Activated CD8-positive, alpha-beta memory T cell treated with anti-CD3 and anti-CD28 coated beads, Interleukin-2, amount 50 U/mL, for 24 hours (primary cell): ENCODE measurements around the gene RPS28.
"Not testable (repeated sequence)": the region's sequence is repeated elsewhere in the genome, so short reads cannot be mapped to it uniquely, and the experiment has no call there.

Experiments used
- DNase-seq: peaks from one replicate; pipeline ENCODE4 v3.0.0-alpha.2; 2020; ENCODE audit errors: extremely low read depth

Gene RPS28

GRCh38 chr19:8320564-8321066 lies 681 bp upstream of the RPS28 start:
- no peak for DNase-seq

DNA sequence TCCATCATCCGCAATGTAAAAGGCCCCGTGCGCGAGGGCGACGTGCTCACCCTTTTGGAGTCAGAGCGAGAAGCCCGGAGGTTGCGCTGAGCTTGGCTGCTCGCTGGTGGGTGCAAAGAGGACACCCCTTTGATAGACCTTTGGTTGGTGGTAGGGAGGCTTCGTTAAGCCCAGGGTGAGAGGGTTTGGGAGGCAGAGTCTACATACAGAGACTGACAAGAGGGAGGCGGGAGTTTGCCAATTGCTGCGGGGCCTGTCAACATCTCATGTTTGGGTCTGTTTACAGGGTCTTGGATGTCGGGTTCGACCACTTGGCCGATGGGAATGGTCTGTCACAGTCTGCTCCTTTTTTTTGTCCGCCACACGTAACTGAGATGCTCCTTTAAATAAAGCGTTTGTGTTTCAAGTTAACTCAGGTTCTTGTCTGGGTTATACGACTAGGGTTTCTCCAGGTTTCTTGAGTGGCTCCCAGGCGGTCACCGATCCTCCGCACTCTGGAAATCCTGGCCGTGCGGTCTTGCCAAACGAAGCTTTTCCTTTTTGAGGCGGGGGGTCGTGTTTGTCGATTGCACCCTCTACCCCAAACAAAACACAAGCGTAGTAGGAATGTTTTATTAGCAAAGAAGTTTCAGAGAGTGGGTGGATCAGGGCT lies 816 bp downstream of the RPS28 start:
- DNase-seq: no peak

- no peak for DNase-seq
These were observed 1.3 kb downstream of the RPS28 start for GRCh38 chr19:8322638-8322997.

GRCh38 chr19:8323781-8324185 lies 2.5 kb downstream of the RPS28 start:
- DNase-seq: no peak

DNA sequence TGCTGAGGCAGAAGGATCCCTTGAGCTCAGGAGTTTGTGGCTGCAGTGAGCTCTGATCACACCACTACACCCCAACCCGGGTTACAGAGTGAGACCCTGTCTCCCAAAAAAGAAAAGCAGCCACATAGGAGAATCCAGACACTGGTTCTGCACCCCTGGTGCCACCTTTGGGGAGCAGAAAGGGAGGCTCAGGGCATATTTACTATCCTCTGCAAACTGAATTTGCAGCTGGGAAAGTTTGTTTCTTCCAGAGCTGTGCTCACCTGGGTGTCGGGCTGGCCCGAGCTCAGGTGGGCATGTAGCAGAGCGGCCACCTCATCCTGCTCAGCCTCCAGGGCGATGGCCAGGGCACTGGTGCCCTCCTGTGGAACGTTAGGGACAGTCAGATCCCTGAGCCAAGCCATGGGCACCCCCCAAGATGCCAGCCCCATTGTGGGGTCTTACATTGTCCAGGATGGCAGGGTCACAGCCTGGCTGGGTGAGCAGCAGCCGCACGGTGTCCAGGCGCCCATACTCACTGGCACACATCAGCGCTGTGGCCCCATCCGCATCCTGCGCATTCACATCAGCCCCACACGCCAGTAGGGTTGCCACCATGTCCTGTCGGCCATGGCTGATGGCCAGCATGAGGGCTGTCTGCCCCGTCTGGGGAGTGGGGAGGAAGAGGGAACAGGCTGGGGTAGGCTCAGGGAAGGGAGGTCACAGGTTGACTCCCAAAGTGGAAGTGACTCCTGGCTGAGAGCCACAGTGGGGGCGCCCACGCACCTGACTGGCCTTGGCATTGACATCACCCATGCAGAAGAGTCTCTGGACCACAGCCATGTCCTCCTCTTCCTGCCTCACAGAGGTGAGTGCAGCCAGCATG lies 3.1 kb downstream of the RPS28 start:
- no peak for DNase-seq

- no peak for DNase-seq
These were observed 4.2 kb downstream of the RPS28 start for GRCh38 chr19:8325454-8325853.

DNA sequence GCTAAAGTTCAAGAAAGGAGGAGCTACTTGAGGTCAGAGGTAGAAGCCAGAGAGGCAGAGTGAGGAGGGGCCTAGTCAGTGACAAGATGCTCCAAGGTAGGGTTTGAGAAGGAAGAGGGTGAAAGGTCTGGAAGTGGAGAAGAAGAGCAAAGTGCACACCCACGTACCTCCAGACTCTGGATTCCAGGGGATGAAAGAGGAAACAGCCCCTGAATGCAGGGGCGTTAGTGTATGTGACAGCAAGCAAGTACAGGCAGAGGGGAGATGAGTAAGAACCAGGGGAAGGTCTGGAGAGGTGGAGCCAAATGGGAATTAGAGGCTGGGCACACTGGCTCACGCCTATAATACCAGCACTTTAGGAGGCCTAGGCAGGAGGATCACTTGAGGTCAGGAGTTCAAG lies 8.7 kb downstream of the RPS28 start:
- no peak for DNase-seq

DNA sequence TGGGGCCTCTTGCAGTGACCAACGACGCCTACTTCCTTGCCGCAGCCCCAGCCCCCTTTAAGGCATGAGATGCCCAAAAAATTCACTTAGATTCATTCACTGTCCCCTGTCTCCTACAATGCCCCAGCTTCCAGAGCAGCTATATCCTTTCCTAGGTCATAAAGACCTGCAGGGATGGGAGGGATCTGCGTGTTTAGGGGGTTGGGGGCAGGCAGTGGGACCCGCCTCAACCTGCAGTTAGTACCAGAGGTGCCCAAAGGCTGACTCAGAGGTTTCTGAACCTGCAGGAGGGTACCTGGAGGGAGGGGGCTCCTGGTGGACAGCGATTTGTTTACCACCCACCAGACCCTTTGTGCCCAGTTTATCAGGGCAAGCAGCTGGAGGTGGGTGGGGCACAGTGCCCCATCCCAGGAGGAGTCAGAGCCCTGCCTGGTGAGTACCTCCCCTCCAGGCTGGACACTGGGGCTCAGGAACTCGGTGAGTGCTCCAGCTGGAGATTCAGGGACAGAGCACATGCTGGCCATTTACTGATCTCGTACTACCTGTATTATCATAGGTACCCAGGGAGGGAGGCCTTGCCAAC lies 10.1 kb downstream of the RPS28 start:
- no peak for DNase-seq

DNA sequence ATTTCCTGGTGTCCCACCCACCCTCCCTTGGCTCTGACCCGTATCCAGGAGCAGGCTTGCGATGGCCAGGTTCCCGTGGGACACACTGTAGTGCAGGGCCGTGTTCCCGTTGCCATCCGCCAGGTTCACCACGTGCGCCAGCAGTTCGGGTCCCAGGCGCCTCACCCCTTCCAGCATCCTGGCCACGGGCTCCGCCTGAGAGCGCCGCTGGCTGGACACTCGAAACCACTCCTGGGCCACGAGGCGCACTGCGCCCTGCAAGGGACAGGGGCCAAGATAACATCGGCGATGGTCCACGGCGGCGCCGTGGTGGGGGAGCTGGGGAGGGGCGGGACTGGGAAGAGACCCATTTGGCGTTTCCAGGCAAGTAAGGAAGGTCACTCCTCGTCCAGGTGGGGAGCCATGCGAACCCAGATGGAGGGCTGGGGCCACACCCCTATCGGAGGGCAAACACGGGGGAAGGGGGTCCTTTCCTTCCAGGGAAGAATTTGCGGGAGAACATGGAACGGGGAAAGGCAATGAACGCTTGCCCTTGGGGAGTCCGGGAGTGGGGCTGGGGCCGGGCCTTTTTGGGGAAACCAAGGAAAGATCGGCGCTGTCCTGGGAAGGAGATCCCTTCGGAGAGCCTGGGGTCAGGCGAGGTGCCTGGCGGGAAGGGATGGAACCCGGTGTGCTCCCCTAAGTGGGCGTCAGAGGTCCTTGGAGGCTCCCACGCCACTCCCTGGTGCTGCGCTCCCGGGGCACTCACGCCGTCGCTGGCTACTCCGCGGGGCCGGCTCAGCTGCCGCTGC lies 11.9 kb downstream of the RPS28 start:
- no peak for DNase-seq

DNA sequence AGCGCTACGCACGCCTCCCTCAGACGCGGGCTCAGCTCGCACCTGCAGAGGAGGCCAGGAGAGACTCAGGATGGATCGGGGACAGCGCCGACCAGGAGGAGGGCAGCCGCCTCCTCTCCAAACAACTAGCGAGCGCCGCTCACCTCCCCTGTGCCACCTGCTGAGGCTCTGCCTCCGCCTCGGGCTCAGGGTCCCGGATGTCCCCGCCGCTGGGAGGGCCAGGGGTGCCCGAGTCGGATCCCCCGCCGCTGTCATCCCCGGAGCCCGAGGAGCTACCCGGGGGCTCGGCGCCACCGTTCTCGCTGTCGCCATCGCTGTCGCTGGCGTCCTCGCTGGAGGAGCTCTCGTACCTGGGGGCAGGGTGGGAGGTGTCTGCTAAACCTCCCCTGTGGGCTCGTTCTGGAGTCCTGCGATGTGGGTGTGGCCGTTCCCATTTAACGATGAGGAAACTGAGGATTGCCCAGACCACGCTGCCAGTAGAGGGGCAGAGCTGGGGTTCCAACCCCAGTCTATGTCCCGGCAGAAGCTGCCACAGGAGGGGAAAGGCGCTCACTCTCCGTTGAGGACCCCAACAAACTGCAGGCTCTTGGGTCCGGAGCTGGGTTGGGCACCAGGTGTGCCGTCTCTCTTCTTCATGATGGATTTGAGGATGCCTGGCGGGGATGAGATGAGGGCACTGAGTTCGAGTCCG lies 12.6 kb downstream of the RPS28 start:
- no peak for DNase-seq

GRCh38 chr19:8334458-8335342 lies 13.4 kb downstream of the RPS28 start:
- DNase-seq: no peak

DNA sequence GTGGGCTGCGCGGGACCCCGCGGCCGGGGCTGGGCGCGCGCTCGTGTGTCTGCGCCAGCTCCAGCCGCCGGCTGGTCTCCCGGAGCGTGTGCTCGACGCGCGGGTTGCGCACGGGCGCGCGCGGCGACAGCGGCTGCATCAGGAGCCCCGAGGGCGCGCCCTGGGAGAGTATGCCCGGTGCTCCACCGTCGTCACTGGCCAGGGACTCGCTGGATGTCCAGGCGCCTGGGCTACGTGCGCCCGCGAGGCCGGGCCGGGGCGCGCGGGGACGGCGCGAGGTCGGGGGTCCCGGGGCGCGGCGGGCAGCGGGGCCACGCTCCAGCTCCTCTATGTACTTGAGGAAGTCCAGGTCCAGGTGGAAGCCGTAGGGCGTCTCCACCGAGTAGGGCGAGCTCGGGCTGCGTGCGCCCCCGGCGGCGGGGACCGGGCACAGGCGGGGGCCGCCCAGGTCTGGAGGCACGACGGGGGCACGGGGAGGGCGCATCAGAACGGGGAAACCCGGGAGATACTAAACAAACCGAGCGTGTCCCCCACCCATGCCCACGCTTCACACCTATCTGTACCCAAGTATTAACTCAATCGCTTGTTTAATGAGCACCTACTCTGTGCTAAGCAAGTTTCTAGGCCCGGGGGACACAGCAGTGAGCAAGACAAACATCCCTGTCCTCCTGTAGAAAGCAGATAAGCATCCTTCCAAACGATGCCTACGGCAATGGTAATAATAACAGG lies 14.2 kb downstream of the RPS28 start:
- DNase-seq: no peak

GRCh38 chr19:8336072-8336569 lies 14.8 kb downstream of the RPS28 start:
- no peak for DNase-seq

- DNase-seq: no peak
These were observed 15.4 kb downstream of the RPS28 start for GRCh38 chr19:8336660-8337059.

- DNase-seq: no peak
These were observed 16.4 kb downstream of the RPS28 start for GRCh38 chr19:8337728-8338127.

GRCh38 chr19:8338835-8339234 lies 17.5 kb downstream of the RPS28 start:
- DNase-seq: no peak

DNA sequence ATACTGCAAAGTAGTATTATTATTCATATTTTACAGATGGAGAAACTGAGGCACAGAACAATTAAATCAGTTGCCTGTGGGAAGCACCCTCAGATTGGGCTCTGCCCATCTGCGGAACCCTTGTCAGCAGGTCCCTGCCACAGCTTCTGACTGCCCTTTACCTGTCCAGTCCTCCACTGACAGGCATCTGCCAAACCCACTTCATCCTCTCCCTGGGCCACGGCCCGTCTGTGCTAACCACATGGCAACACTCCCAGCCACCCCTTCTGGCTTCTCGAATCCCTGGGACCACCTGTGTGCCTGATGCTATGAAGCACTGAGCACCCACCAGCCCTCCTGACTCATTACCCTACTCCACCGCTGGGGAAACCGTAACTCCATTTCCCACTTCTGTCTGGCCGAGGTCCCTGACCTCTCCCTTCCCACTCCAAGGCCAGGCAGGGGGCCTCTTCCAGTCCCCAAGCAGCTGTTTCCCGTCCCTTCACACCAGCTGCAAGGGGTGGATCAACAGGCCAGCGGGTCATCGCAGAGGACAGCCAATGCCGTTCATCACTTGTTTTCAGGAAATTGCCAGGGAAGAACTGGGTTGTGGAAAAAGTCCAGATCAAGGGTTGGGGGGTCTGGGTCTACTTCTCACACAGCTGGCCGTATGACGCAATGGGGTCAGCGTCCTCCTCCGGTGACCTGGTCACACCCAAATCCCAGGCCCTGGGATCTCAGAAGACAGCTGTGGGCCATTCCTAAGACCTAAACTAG lies 19.2 kb downstream of the RPS28 start:
- no peak for DNase-seq

DNA sequence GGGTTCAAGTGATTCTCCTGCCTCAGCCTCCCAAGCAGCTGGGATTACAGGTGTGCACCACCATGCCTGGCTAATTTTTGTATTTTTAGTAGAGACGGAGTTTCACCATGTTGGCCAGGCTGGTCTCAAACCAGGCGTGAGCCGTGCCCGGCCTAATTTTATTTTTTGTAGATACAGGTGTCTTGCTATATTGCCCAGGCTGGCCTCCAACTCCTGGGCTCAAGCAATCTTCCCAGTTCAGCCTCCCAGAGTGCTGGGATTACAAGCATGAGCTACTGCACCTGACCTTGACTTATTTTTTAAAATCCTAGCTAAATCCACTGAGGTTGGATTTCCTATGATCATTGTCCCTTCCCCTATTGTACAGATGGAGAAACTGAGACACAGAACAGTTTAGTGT lies 20.2 kb downstream of the RPS28 start:
- not testable (repeated sequence) for DNase-seq

DNA sequence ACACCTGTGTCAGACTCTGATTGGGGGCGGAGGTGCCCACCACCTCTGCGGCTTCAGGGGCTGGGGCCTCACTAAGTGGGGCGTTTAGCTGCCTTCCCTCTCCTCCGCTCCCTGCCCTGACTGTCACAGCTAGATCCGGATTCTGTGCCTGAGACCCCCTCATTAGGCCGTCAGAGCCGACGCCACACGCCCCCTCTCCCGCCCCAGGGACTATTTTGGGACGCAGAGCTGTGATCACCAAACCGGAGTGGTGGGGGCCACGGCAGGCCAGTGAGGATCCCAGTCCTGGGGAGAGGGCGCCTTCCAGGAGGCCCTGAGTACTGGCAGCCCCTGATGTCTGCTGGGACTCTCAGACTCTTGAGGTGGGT lies 21.0 kb downstream of the RPS28 start:
- DNase-seq: no peak
